H9 (cell line): Measurements from ENCODE around the gene LDB3. TPM values are rescaled to one million over a fixed set of nuclear protein-coding genes. Genes with fewer than 3 reads are reported as not detected.

Source experiments
- DNase-seq: peaks from one replicate; pipeline ENCODE4 v3.0.0-alpha.2; 2017
- H2AFZ ChIP-seq: one replicate; pipeline ENCODE4 v1.6.1; 2013; ENCODE audit warnings: mild to moderate bottlenecking, low read length, control low read depth, moderate library complexity
- H2AK5ac ChIP-seq: 2 replicates; pipeline ENCODE4 v1.6.1; 2013; ENCODE audit warnings: low read length, control low read depth, mixed read lengths; ENCODE audit not compliant: insufficient read length
- H2BK120ac ChIP-seq: one replicate; pipeline ENCODE4 v1.6.1; 2013; ENCODE audit warnings: low read depth, mild to moderate bottlenecking, low read length, control low read depth, inconsistent platforms; ENCODE audit not compliant: poor library complexity, severe bottlenecking
- H2BK12ac ChIP-seq: 2 replicates; pipeline ENCODE4 v1.6.1; 2013; ENCODE audit warnings: low read length, control low read depth, mixed read lengths, low read depth; ENCODE audit not compliant: insufficient read length
- H2BK15ac ChIP-seq: 2 replicates; pipeline ENCODE4 v1.6.1; 2013; ENCODE audit warnings: low read depth, low read length, control low read depth
- H2BK20ac ChIP-seq: one replicate; pipeline ENCODE4 v1.6.1; 2013; ENCODE audit warnings: low read depth, mild to moderate bottlenecking, low read length, control low read depth, inconsistent platforms; ENCODE audit not compliant: poor library complexity, severe bottlenecking
- H2BK5ac ChIP-seq: 2 replicates; pipeline ENCODE4 v1.6.1; 2013; ENCODE audit warnings: low read length, control low read depth, mixed read lengths; ENCODE audit not compliant: insufficient read length
- H3K14ac ChIP-seq: 2 replicates; pipeline ENCODE4 v1.6.1; 2013; ENCODE audit warnings: low read length, control low read depth; ENCODE audit not compliant: insufficient read depth
- H3K18ac ChIP-seq: 2 replicates; pipeline ENCODE4 v1.6.1; 2013; ENCODE audit warnings: low read depth, mild to moderate bottlenecking, mixed read lengths, low read length, control low read depth; ENCODE audit not compliant: insufficient read length
- H3K23ac ChIP-seq: 2 replicates; pipeline ENCODE4 v1.6.1; 2013; ENCODE audit warnings: low read length, control low read depth, mixed read lengths, low read depth; ENCODE audit not compliant: insufficient read length
- H3K23me2 ChIP-seq: 2 replicates; pipeline ENCODE4 v1.6.1; 2013; ENCODE audit warnings: low read depth, mild to moderate bottlenecking, mixed read lengths, low read length, control low read depth; ENCODE audit not compliant: insufficient read length, poor library complexity, severe bottlenecking
- H3K27ac ChIP-seq: 2 replicates; pipeline ENCODE4 v1.5.1; 2013; ENCODE audit warnings: low read length, control low read depth, mixed read lengths, low read depth; ENCODE audit not compliant: insufficient read length
- H3K27me3 ChIP-seq: 2 replicates; pipeline ENCODE4 v1.6.1; 2013; ENCODE audit warnings: low read length, control low read depth, inconsistent platforms; ENCODE audit not compliant: insufficient read depth
- H3K4ac ChIP-seq: 2 replicates; pipeline ENCODE4 v1.6.1; 2013; ENCODE audit warnings: low read depth, mild to moderate bottlenecking, control low read depth, inconsistent platforms, low read length, moderate library complexity
- H3K4me1 ChIP-seq: 2 replicates; pipeline ENCODE4 v1.6.1; 2013; ENCODE audit warnings: low read length, control low read depth, inconsistent platforms; ENCODE audit not compliant: insufficient read depth
- H3K4me2 ChIP-seq: 2 replicates; pipeline ENCODE4 v1.6.1; 2013; ENCODE audit warnings: low read length, control low read depth, mixed read lengths; ENCODE audit not compliant: insufficient read length, insufficient read depth
- H3K56ac ChIP-seq: 2 replicates; pipeline ENCODE4 v1.6.1; 2013; ENCODE audit warnings: low read depth, mild to moderate bottlenecking, mixed read lengths, low read length, control low read depth; ENCODE audit not compliant: insufficient read length
- H3K79me1 ChIP-seq: 2 replicates; pipeline ENCODE4 v1.6.1; 2013; ENCODE audit warnings: low read depth, mild to moderate bottlenecking, moderate library complexity, low read length, control low read depth, inconsistent platforms; ENCODE audit not compliant: insufficient read depth, poor library complexity, severe bottlenecking
- H3K79me2 ChIP-seq: 2 replicates; pipeline ENCODE4 v1.6.1; 2013; ENCODE audit warnings: low read length, control low read depth, inconsistent platforms; ENCODE audit not compliant: insufficient read depth
- H3K9ac ChIP-seq: 2 replicates; pipeline ENCODE4 v1.6.1; 2013; ENCODE audit warnings: low read length, control low read depth, mixed read lengths; ENCODE audit not compliant: insufficient read length; ENCODE audit errors: extremely low read depth
- H3K9me3 ChIP-seq: one replicate; pipeline ENCODE4 v1.6.1; 2013; ENCODE audit warnings: low read depth, low read length, inconsistent platforms; ENCODE audit not compliant: control insufficient read depth
- H3T11ph ChIP-seq: one replicate; pipeline ENCODE4 v1.6.1; 2013; ENCODE audit warnings: mild to moderate bottlenecking, low read length, control low read depth, inconsistent platforms
- H4K20me1 ChIP-seq: one replicate; pipeline ENCODE4 v1.6.1; 2013; ENCODE audit not compliant: control insufficient read depth, insufficient read length, insufficient read depth
- H4K5ac ChIP-seq: 2 replicates; pipeline ENCODE4 v1.6.1; 2013; ENCODE audit warnings: low read depth, mild to moderate bottlenecking, mixed read lengths, low read length, control low read depth; ENCODE audit not compliant: insufficient read length
- H4K8ac ChIP-seq: replicated peaks from 2 replicates; pipeline ENCODE4 v1.6.1; 2013; ENCODE audit warnings: low read length, control low read depth, mixed read lengths, low read depth; ENCODE audit not compliant: insufficient read length
- H4K91ac ChIP-seq: 2 replicates; pipeline ENCODE4 v1.6.1; 2013; ENCODE audit warnings: low read depth, mild to moderate bottlenecking, moderate library complexity, mixed read lengths, low read length, control low read depth; ENCODE audit not compliant: insufficient read length
- H3K27ac Mint-ChIP-seq, 3 experiments: 2 replicates in 2 of 3; 3 replicates in 1 of 3; pipeline ENCODE4 v1.8.0; 2020 to 2021; ENCODE audit warnings: mixed read lengths in 3 of 3, mild to moderate bottlenecking in 1 of 3, moderate library complexity in 1 of 3
- H3K27me3 Mint-ChIP-seq: 2 replicates; pipeline ENCODE4 v1.8.0; 2021; ENCODE audit warnings: low read depth, mild to moderate bottlenecking, moderate library complexity, mixed read lengths
- H3K36me3 Mint-ChIP-seq, 3 experiments: 2 replicates in 2 of 3; 3 replicates in 1 of 3; pipeline ENCODE4 v1.8.0; 2020 to 2021; ENCODE audit warnings: low read depth in 3 of 3, mixed read lengths in 3 of 3; ENCODE audit not compliant: insufficient read depth in 1 of 3
- H3K4me1 Mint-ChIP-seq, 2 experiments: 2 replicates each; pipeline ENCODE4 v1.8.0; 2020; ENCODE audit warnings: mixed read lengths in 2 of 2
- H3K4me3 Mint-ChIP-seq, 2 experiments: 2 replicates in 1 of 2; 3 replicates in 1 of 2; pipeline ENCODE4 v1.8.0; 2020 to 2021; ENCODE audit warnings: mild to moderate bottlenecking in 2 of 2, mixed read lengths in 2 of 2, moderate library complexity in 1 of 2
- H3K9me3 Mint-ChIP-seq, 2 experiments: 2 replicates in 1 of 2; 3 replicates in 1 of 2; pipeline ENCODE4 v1.8.0; 2020; ENCODE audit warnings: mild to moderate bottlenecking in 2 of 2, mixed read lengths in 2 of 2, moderate library complexity in 1 of 2
- CTCF ChIP-seq: fragments of 200-600 bp; sonication (generic); conservative IDR thresholded peaks from 3 replicates; pipeline ENCODE4 v1.8.0; 2021; ENCODE audit warnings: antibody characterized with exemption, mild to moderate bottlenecking
- WGBS: extraction: QIAGEN DNeasy Blood & Tissue Kit; methylation state at CpG from one replicate; pipeline ENCODE4 v1.1.7; 2013; ENCODE audit warnings: missing lambda C conversion rate, low lambda C conversion rate, mixed read lengths; ENCODE audit not compliant: insufficient read length; ENCODE audit errors: extremely low coverage; 5-methylcytosine and 5-hydroxymethylcytosine counted together
- total RNA-seq: library from RNA; stranded (reverse); gene quantifications from 2 replicates; pipeline ENCODE4 v1.2.1, GENCODE V29; 2021

Gene LDB3
- total RNA-seq, 1 experiment from 2014 or later = 0.17 TPM

- Histone ChIP-seq H4K91ac (no peak overlapping the region), H3K4me1 (peaks cover 2% of the 10 kb centered on the region; the same call in 1 of the 2 replicates), H3K27me3 (no peaks in the 10 kb centered on the region), H3K79me1 (peaks cover 3% of the 10 kb centered on the region), H3K4me2 (no peak overlapping the region), H3K9me3 (no peaks in the 10 kb centered on the region), H3K23me2 (no peaks in the 10 kb centered on the region), H3K79me2 (peaks cover 59% of the 10 kb centered on the region), H4K5ac (no peak overlapping the region), H3K14ac (no peak overlapping the region), H3K27ac (no peak overlapping the region), H4K20me1 (no peaks in the 10 kb centered on the region), H3T11ph (no peak overlapping the region), H2BK15ac (no peak overlapping the region), H4K8ac (no peak overlapping the region), H2BK20ac (no peak overlapping the region), H2BK5ac (no peak overlapping the region), H3K56ac (no peak overlapping the region), H3K23ac (no peak overlapping the region), H2AK5ac (no peak overlapping the region), H3K18ac (no peak overlapping the region), H2AFZ (no peak overlapping the region), H2BK120ac (no peak overlapping the region), H3K9ac (no peak overlapping the region), H3K4ac (no peak overlapping the region), H2BK12ac (no peak overlapping the region)
- Mint-ChIP-seq H3K36me3 (peaks cover 6 to 22% (median 16%) of the 10 kb centered on the region in 3 experiments; a peak in 6 of 7 replicates), H3K4me1 (peaks cover 26 to 29% of the 10 kb centered on the region in 2 experiments), H3K4me3 (no peak overlapping the region), H3K27me3 (no peaks in the 10 kb centered on the region), H3K27ac (peak overlapping the region in 2 of 3 experiments; percentile 67 to 78; a peak in 5 of 7 replicates), H3K9me3 (no peaks in the 10 kb centered on the region)
- no peak for DNase-seq
- WGBS = no CpG with 5 or more reads among the region's 6 CpGs
- TF ChIP-seq CTCF = no peak
Observed at GRCh38 chr10:86775056-86775869, 107.0 kb downstream of the LDB3 start.
